ENCODE results near the gene GPR137B. TPM values are rescaled to one million over a fixed set of nuclear protein-coding genes. Genes with fewer than 3 reads are reported as not detected.

Gene GPR137B
- total RNA-seq, 1 donor from 2014 or later, result 25.2 TPM

- peaks cover 50% of the 10 kb centered on the region for H3K4me1 Mint-ChIP-seq
- TF ChIP-seq CTCF (IDR thresholded peaks at IDR 0.05; ENCODE audit: unreplicated experiment), result no peak
- no peaks in the 10 kb centered on the region for H3K9me3 Mint-ChIP-seq
- H3K36me3 Mint-ChIP-seq, result no peaks in the 10 kb centered on the region
- H3K27me3 Mint-ChIP-seq (ENCODE audit: low read depth), result peaks cover under 1% of the 10 kb centered on the region
- H3K27ac Mint-ChIP-seq, result peak overlapping the region; percentile 92
- H3K4me3 Mint-ChIP-seq, result no peak overlapping the region
- DNase-seq (ENCODE audit: low spot score in 2 of 2, unreplicated experiment in 2 of 2), result no peak
Measured at GRCh38 chr1:236129306-236129705, 13.0 kb upstream of the GPR137B start.

- H3K9me3 Mint-ChIP-seq, result no peaks in the 10 kb centered on the region
- peaks cover 49% of the 10 kb centered on the region for H3K4me1 Mint-ChIP-seq
- no peak for DNase-seq (ENCODE audit: low spot score in 2 of 2, unreplicated experiment in 2 of 2)
- H3K27me3 Mint-ChIP-seq (ENCODE audit: low read depth), result peaks cover 12% of the 10 kb centered on the region
- TF ChIP-seq CTCF (IDR thresholded peaks at IDR 0.05; ENCODE audit: unreplicated experiment), result no peak
- no peak overlapping the region for H3K27ac Mint-ChIP-seq
- no peak overlapping the region for H3K4me3 Mint-ChIP-seq
- H3K36me3 Mint-ChIP-seq, result no peaks in the 10 kb centered on the region
Measured at GRCh38 chr1:236130372-236130771, 12.0 kb upstream of the GPR137B start.

GRCh38 chr1:236131916-236132315 lies 10.4 kb upstream of the GPR137B start:
- Mint-ChIP-seq H3K4me1 (peaks cover 42% of the 10 kb centered on the region), H3K9me3 (no peaks in the 10 kb centered on the region), H3K4me3 (no peak overlapping the region), H3K36me3 (no peaks in the 10 kb centered on the region), H3K27ac (peak overlapping the region; percentile 70), H3K27me3 (ENCODE audit: low read depth) (peaks cover 20% of the 10 kb centered on the region)
- no peak for DNase-seq (ENCODE audit: low spot score in 2 of 2, unreplicated experiment in 2 of 2)
- no peak for TF ChIP-seq CTCF (IDR thresholded peaks at IDR 0.05; ENCODE audit: unreplicated experiment)

GRCh38 chr1:236132420-236133046 lies 9.8 kb upstream of the GPR137B start:
- Mint-ChIP-seq H3K9me3 (no peaks in the 10 kb centered on the region), H3K27ac (peak overlapping the region; percentile 70), H3K4me3 (no peak overlapping the region), H3K4me1 (peaks cover 42% of the 10 kb centered on the region), H3K36me3 (no peaks in the 10 kb centered on the region), H3K27me3 (ENCODE audit: low read depth) (peaks cover 26% of the 10 kb centered on the region)
- TF ChIP-seq CTCF (IDR thresholded peaks at IDR 0.05; ENCODE audit: unreplicated experiment), result no peak
- DNase-seq (ENCODE audit: low spot score in 2 of 2, unreplicated experiment in 2 of 2), result no peak

GRCh38 chr1:236133339-236133738 lies 9.0 kb upstream of the GPR137B start:
- Mint-ChIP-seq H3K27ac (peak overlapping the region; percentile 21), H3K9me3 (no peaks in the 10 kb centered on the region), H3K27me3 (ENCODE audit: low read depth) (peaks cover 34% of the 10 kb centered on the region), H3K36me3 (no peaks in the 10 kb centered on the region), H3K4me3 (no peak overlapping the region), H3K4me1 (peaks cover 40% of the 10 kb centered on the region)
- no peak for TF ChIP-seq CTCF (IDR thresholded peaks at IDR 0.05; ENCODE audit: unreplicated experiment)
- no peak for DNase-seq (ENCODE audit: low spot score in 2 of 2, unreplicated experiment in 2 of 2)

GRCh38 chr1:236133802-236134201 lies 8.5 kb upstream of the GPR137B start:
- H3K4me3 Mint-ChIP-seq, result no peak overlapping the region
- H3K27me3 Mint-ChIP-seq (ENCODE audit: low read depth), result peaks cover 38% of the 10 kb centered on the region
- no peaks in the 10 kb centered on the region for H3K9me3 Mint-ChIP-seq
- no peak for DNase-seq (ENCODE audit: low spot score in 2 of 2, unreplicated experiment in 2 of 2)
- no peak overlapping the region for H3K27ac Mint-ChIP-seq
- no peak for TF ChIP-seq CTCF (IDR thresholded peaks at IDR 0.05; ENCODE audit: unreplicated experiment)
- peaks cover 35% of the 10 kb centered on the region for H3K4me1 Mint-ChIP-seq
- H3K36me3 Mint-ChIP-seq, result no peaks in the 10 kb centered on the region
